Karpas-422 (cell line): ENCODE measurements around the gene SEMA3D. TPM values are rescaled to one million over a fixed set of nuclear protein-coding genes. Genes with fewer than 3 reads are reported as not detected.

Experiments
- DNase-seq: peaks from one replicate; pipeline ENCODE4 v3.0.0-alpha.2; 2015
- H2AFZ ChIP-seq: fragments of 200-600 bp; sonication (generic); 2 replicates; pipeline ENCODE4 v1.6.1; 2014; ENCODE audit warnings: antibody characterized with exemption, low read length, mixed read lengths
- H3K27ac ChIP-seq: fragments of 200-600 bp; sonication (generic); 2 replicates; pipeline ENCODE4 v1.5.1; 2014; ENCODE audit warnings: mild to moderate bottlenecking, low read length, moderate library complexity
- H3K27me3 ChIP-seq: fragments of 200-600 bp; sonication (generic); 2 replicates; pipeline ENCODE4 v1.6.1; 2014; ENCODE audit warnings: low read length, mixed read lengths
- H3K36me3 ChIP-seq: fragments of 200-600 bp; sonication (generic); 2 replicates; pipeline ENCODE4 v1.6.1; 2014; ENCODE audit warnings: low read length, mixed read lengths; ENCODE audit not compliant: insufficient read depth
- H3K4me1 ChIP-seq: fragments of 200-600 bp; sonication (generic); 2 replicates; pipeline ENCODE4 v1.6.1; 2014; ENCODE audit warnings: mild to moderate bottlenecking, low read length, mixed read lengths
- H3K4me2 ChIP-seq: fragments of 200-600 bp; sonication (generic); 2 replicates; pipeline ENCODE4 v1.6.1; 2014; ENCODE audit warnings: low read length, low read depth, mild to moderate bottlenecking; ENCODE audit not compliant: poor library complexity, severe bottlenecking
- H3K4me3 ChIP-seq: fragments of 200-600 bp; sonication (generic); 2 replicates; pipeline ENCODE4 v1.5.1; 2014; ENCODE audit warnings: mild to moderate bottlenecking, antibody characterized with exemption, low read length, mixed read lengths
- H3K79me2 ChIP-seq: fragments of 200-600 bp; sonication (generic); 2 replicates; pipeline ENCODE4 v1.6.1; 2014; ENCODE audit warnings: mild to moderate bottlenecking, low read length, mixed read lengths
- H3K9ac ChIP-seq: fragments of 200-600 bp; sonication (generic); 2 replicates; pipeline ENCODE4 v1.6.0; 2014; ENCODE audit warnings: low read length
- H3K9me2 ChIP-seq: fragments of 200-600 bp; sonication (generic), shearing (Covaris generic); replicated peaks from 2 replicates; pipeline ENCODE4 v1.6.0; 2014; ENCODE audit warnings: mild to moderate bottlenecking, low read length, moderate library complexity; ENCODE audit not compliant: insufficient read depth
- H3K9me3 ChIP-seq: fragments of 300-700, 200-600 bp; sonication (generic); 2 replicates; pipeline ENCODE4 v1.6.1; 2014; ENCODE audit warnings: low read length, mixed read lengths
- H4K20me1 ChIP-seq: fragments of 200-600 bp; sonication (generic); 2 replicates; pipeline ENCODE4 v1.6.1; 2014; ENCODE audit warnings: mild to moderate bottlenecking, antibody characterized with exemption, low read length, low read depth; ENCODE audit not compliant: insufficient read depth
- total RNA-seq: library from RNA; depleted of rRNA; stranded (reverse); fragments of >200 nt; shearing (Covaris generic); gene quantifications from 2 replicates; pipeline ENCODE4 v1.2.3, GENCODE V29; 2014; ENCODE audit warnings: low replicate concordance

The SEMA3D gene
- total RNA-seq, 1 experiment from 2014 or later: not detected

DNA sequence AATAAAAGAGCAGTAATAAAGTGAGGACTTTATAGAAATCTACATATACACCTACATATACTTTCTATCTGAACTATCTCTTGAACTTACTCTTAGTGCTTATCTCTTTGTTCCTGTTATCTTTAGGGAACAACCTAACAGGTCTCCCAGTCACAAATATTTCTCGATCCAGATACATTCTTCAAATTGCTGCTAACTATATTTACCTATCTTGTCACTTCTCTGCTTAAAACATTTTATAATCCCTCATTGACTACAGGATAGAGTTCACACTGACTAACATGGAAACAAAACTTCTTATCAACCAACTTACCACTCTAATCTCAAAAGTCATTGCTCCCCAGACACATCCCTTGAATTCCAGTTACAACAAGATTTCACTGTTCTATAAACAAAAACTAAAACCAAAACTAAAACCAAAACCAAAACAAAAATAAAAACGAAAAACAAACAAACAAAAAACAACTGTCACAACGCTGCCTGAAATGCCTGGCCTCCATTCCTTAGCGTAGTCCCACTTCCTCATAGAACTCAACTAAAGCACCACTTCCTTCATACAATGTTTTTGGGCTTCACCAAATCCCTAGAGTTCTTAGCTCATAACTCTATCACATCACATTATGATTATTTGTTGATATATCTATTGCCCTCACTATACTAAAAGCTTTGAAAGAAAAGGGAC is 134.7 kb downstream of the SEMA3D start:
- Histone ChIP-seq H4K20me1 (no peaks in the 10 kb centered on the region), H3K4me3 (no peak overlapping the region), H3K27me3 (no peaks in the 10 kb centered on the region), H3K9me2 (no peaks in the 10 kb centered on the region; the same call in 1 of the 2 replicates), H3K4me2 (no peak overlapping the region), H3K36me3 (no peaks in the 10 kb centered on the region), H3K27ac (no peak overlapping the region), H3K9me3 (peaks cover 9% of the 10 kb centered on the region), H3K4me1 (no peaks in the 10 kb centered on the region), H3K79me2 (no peaks in the 10 kb centered on the region), H2AFZ (no peak overlapping the region), H3K9ac (no peak overlapping the region)
- DNase-seq: no peak

DNA sequence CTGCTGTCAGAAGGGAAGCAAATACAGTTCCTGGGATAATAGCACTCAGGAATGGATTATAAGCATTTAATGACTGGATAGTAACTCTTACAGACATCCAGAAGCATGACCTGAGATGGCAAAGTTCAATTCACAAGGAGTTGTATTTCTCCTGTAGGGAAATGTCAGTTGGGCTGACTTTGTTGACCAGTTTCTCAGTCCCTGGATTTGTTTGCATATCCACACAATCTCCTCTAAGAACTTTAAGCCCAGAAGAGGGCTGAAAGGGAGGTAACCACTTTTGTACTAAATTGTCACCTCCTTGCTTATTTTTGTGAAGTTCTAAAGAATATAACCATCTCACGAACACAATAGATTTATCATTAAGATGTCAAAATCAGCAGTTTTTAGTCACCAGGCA is 140.3 kb downstream of the SEMA3D start:
- Histone ChIP-seq H3K4me3 (no peak overlapping the region), H3K36me3 (no peaks in the 10 kb centered on the region), H3K9me2 (no peaks in the 10 kb centered on the region; the same call in 1 of the 2 replicates), H4K20me1 (no peaks in the 10 kb centered on the region), H3K4me2 (no peak overlapping the region), H3K9me3 (no peaks in the 10 kb centered on the region; the same call in 1 of the 2 replicates), H3K4me1 (no peaks in the 10 kb centered on the region), H2AFZ (no peak overlapping the region), H3K27ac (no peak overlapping the region), H3K9ac (no peak overlapping the region), H3K27me3 (no peaks in the 10 kb centered on the region), H3K79me2 (no peaks in the 10 kb centered on the region)
- no peak for DNase-seq

DNA sequence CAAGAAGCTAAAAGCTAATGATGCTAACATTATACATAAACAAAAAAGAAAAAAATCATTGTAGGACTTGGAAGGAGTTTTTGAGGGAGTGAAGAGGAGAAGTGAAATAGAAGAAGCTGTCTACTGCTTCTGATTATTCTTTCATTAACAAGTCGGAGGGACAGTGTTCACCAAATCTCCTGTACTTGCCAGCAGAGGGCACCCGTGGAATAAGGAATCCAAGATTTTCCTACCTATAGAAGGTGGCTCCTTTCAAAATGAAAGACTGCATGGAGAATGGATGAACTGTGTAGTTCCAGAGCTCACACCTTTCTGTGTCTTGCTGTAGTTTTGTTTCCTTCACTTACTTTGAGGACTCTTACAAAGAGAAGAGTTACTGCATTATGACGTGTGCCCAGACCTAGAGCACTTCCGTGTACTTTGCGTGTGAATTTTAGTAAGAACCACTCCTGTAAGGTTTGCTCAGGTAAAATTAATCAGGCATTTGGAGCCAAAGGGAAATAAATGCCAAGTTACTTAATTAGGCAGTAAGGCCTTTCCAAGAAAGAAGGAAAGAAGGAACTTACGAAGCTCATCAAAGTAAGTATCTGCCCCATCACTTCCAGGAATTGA is 145.1 kb downstream of the SEMA3D start:
- Histone ChIP-seq H3K36me3 (no peaks in the 10 kb centered on the region), H3K27me3 (no peaks in the 10 kb centered on the region), H3K27ac (no peak overlapping the region), H3K4me3 (no peak overlapping the region), H3K4me2 (no peak overlapping the region), H3K4me1 (no peaks in the 10 kb centered on the region), H3K9ac (no peak overlapping the region), H3K9me2 (no peaks in the 10 kb centered on the region), H3K79me2 (no peaks in the 10 kb centered on the region), H4K20me1 (no peaks in the 10 kb centered on the region), H3K9me3 (no peaks in the 10 kb centered on the region), H2AFZ (no peak overlapping the region)
- peak; percentile 80 for DNase-seq

DNA sequence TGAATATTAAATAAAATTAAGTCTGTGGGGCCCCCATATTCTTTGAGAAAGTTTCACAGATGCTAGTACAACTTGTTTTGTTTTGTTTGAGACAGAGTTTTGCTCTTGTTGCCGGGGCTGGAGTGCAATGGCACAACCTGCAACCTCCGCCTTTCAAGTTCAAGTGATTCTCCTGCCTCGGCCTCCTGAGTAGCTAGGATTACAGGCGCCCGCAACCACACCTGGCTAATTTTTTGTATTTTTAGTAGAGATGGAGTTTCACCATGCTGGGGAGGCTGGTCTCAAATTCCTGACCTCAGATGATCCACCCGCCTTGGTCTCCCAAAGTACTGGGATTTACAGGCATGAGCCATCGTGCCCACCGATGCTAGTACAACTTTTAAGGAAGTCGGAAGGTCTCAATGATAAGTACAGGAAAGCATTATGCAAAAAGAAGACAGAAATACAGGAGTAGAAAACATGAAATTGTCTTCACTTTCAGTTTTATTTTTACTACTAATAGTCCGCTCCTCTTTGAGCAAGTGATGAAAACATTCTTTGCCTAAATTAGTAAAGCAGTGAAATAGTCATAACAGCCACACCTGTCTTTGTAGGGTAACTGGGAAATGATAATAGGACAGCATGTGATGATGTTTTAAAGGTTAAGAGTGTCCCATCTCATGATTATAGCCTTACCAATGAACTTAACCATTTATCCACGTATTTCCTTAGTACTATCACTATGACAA is 147.5 kb downstream of the SEMA3D start:
- DNase-seq: no peak
- Histone ChIP-seq H3K79me2 (no peaks in the 10 kb centered on the region), H3K36me3 (no peaks in the 10 kb centered on the region), H3K9me2 (no peaks in the 10 kb centered on the region), H3K4me1 (no peaks in the 10 kb centered on the region), H2AFZ (no peak overlapping the region), H3K4me2 (no peak overlapping the region), H3K4me3 (no peak overlapping the region), H3K9me3 (no peaks in the 10 kb centered on the region), H3K9ac (no peak overlapping the region), H3K27me3 (no peaks in the 10 kb centered on the region), H3K27ac (no peak overlapping the region), H4K20me1 (no peaks in the 10 kb centered on the region)

DNA sequence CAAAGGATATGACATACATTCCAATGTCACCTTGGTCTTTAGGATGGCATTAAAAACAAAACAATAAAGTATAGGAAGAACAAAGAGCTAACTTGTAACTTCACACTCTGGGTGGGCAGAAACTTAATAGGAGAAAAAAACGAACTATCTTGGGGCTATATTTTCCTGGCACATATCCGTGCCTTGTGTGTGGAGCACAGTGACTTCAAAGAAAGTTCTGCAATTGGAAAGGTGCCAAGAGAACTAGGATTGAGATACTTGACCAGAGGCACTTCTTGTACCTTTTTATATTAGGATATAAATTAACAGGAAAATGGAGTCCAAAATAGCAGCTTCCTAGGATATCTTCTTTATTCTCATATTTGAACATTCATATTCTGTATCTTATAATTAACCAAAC is 148.4 kb downstream of the SEMA3D start:
- no peaks in the 10 kb centered on the region for H3K9me3 ChIP-seq

DNA sequence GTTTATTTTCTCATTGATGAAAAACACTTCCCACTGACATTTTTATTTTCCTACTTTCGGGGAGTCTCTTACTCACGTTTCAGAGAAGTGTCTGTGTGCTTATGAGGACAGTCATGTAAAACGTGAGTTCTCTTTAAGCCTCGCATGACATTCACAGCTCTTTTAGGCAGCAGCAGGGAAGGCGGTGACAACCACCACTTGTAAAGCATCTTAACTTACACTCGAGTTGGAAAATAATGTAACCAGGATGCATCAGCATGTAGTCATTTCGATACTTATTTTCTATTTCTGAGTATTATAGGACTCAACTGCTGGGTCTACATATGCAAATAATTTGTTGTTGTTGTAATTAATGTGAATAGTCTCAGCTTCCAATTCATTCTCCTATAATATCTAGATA is 153.6 kb downstream of the SEMA3D start:
- H3K9me2 ChIP-seq: no peaks in the 10 kb centered on the region
- H3K4me3 ChIP-seq: no peak overlapping the region
- no peaks in the 10 kb centered on the region for H3K79me2 ChIP-seq
- no peaks in the 10 kb centered on the region for H3K9me3 ChIP-seq
- no peak overlapping the region for H2AFZ ChIP-seq
- no peak overlapping the region for H3K4me2 ChIP-seq
- DNase-seq: no peak
- no peaks in the 10 kb centered on the region for H4K20me1 ChIP-seq
- H3K27ac ChIP-seq: no peak overlapping the region
- H3K9ac ChIP-seq: no peak overlapping the region
- no peaks in the 10 kb centered on the region for H3K4me1 ChIP-seq
- H3K27me3 ChIP-seq: no peaks in the 10 kb centered on the region
- H3K36me3 ChIP-seq: no peaks in the 10 kb centered on the region

More for the DNA sequence above, 148.4 kb downstream of the SEMA3D start:
- Histone ChIP-seq H4K20me1 (no peaks in the 10 kb centered on the region), H3K36me3 (no peaks in the 10 kb centered on the region), H3K4me1 (no peaks in the 10 kb centered on the region), H3K4me3 (no peak overlapping the region), H3K27ac (no peak overlapping the region), H3K79me2 (no peaks in the 10 kb centered on the region), H3K9ac (no peak overlapping the region), H2AFZ (no peak overlapping the region), H3K9me2 (no peaks in the 10 kb centered on the region), H3K4me2 (no peak overlapping the region), H3K27me3 (no peaks in the 10 kb centered on the region)
- no peak for DNase-seq

DNA sequence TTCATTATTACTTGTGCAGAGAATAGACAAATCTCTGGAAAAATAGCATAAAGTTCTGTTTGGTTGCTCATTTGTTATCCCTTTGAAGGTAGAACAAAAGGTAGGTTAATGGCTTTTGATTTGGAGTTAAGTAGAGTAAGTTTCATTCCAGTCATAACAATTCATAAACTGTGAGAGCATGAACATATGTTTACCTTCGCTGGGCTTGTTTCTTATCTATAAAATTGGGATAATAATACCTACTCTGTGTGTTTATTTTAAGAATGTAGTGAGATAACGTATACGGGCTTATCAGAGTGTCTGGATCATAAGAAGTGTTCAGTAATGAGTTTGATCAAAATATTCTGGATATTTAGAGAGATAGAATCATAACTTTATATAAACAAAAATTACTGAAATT is 155.4 kb downstream of the SEMA3D start:
- no peak overlapping the region for H3K9ac ChIP-seq
- no peaks in the 10 kb centered on the region for H3K9me2 ChIP-seq
- H3K4me2 ChIP-seq: no peak overlapping the region
- no peaks in the 10 kb centered on the region for H4K20me1 ChIP-seq
- no peaks in the 10 kb centered on the region for H3K4me1 ChIP-seq
- H3K9me3 ChIP-seq: no peaks in the 10 kb centered on the region
- H2AFZ ChIP-seq: no peak overlapping the region
- H3K27ac ChIP-seq: no peak overlapping the region
- H3K4me3 ChIP-seq: no peak overlapping the region
- H3K36me3 ChIP-seq: no peaks in the 10 kb centered on the region
- no peaks in the 10 kb centered on the region for H3K79me2 ChIP-seq
- no peak for DNase-seq
- H3K27me3 ChIP-seq: no peaks in the 10 kb centered on the region

DNA sequence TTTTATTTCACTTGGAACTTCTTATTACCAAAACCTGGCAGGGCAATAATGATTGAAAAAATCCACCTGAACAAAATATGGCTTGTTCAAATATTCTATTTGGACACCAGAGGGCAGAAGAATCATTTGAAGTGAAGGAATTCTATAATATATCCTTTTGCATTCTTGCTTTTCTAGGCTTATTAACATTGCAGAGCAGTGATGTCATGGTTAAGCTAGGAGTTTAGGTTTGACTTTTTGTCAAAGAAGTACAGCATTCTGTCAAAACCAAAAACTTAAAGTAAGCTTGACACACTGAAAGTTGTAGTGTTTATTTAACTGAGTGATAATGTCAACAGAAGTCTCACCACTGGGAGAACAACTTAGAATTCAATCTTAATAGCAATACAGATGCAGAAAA is 156.0 kb downstream of the SEMA3D start:
- no peak overlapping the region for H2AFZ ChIP-seq
- peak; percentile 67 for DNase-seq
- H3K4me3 ChIP-seq: no peak overlapping the region
- H3K36me3 ChIP-seq: no peaks in the 10 kb centered on the region
- H3K79me2 ChIP-seq: no peaks in the 10 kb centered on the region
- H3K4me2 ChIP-seq: no peak overlapping the region
- no peak overlapping the region for H3K27ac ChIP-seq
- H3K9me3 ChIP-seq: no peaks in the 10 kb centered on the region
- H3K27me3 ChIP-seq: no peaks in the 10 kb centered on the region
- no peaks in the 10 kb centered on the region for H4K20me1 ChIP-seq
- no peaks in the 10 kb centered on the region for H3K9me2 ChIP-seq
- no peaks in the 10 kb centered on the region for H3K4me1 ChIP-seq
- H3K9ac ChIP-seq: no peak overlapping the region
